ENCODE results near the gene MBOAT1. TPM values are rescaled to one million over a fixed set of nuclear protein-coding genes. Genes with fewer than 3 reads are reported as not detected.
A peak's percentile ranks its signal among the peaks of the same experiment; 100 is the strongest.

Gene MBOAT1
- total RNA-seq, 4 donors from 2014 or later = 9.6 to 24.3 (median 12.6) TPM

DNA sequence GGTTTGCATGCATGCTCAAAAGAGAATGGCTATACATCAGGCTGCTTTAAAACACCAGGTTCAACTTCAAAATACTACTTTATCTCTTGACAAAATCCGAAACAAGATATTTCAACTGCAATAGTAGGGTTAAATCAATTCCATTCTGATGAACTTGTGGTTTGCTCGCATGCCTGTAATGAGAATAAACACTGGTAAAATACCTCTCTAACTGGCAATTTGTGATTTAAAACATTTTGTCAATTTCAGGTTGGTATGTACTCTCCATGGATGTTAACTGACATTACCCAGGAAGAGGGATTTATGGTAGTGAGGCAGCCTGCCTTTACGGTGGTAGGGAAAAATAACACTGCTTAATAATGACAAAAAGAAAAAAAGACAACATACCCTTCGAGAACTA lies 74.4 kb downstream of the MBOAT1 start:
- DNase-seq = no peak
- Histone ChIP-seq H3K4me3 (replicated peaks in 1 of 3) (no peak overlapping the region), H3K27ac (no peak overlapping the region), H3K36me3 (no peaks in the 10 kb centered on the region), H3K27me3 (no peaks in the 10 kb centered on the region), H3K4me1 (peaks cover 0 to 8% of the 10 kb centered on the region in 2 donors), H3K9me3 (no peaks in the 10 kb centered on the region)
- intact Hi-C loops (cut with DNase I) = no loop called here
- 89 to 95% methylated on average over 4 of the region's 4 CpGs for WGBS, 2 donors
- no peak for TF ChIP-seq POLR2A (IDR thresholded peaks at IDR 0.05)
- TF ChIP-seq, protein P1, sequence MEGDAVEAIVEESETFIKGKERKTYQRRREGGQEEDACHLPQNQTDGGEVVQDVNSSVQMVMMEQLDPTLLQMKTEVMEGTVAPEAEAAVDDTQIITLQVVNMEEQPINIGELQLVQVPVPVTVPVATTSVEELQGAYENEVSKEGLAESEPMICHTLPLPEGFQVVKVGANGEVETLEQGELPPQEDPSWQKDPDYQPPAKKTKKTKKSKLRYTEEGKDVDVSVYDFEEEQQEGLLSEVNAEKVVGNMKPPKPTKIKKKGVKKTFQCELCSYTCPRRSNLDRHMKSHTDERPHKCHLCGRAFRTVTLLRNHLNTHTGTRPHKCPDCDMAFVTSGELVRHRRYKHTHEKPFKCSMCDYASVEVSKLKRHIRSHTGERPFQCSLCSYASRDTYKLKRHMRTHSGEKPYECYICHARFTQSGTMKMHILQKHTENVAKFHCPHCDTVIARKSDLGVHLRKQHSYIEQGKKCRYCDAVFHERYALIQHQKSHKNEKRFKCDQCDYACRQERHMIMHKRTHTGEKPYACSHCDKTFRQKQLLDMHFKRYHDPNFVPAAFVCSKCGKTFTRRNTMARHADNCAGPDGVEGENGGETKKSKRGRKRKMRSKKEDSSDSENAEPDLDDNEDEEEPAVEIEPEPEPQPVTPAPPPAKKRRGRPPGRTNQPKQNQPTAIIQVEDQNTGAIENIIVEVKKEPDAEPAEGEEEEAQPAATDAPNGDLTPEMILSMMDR (IDR thresholded peaks at IDR 0.05) = no peak

DNA sequence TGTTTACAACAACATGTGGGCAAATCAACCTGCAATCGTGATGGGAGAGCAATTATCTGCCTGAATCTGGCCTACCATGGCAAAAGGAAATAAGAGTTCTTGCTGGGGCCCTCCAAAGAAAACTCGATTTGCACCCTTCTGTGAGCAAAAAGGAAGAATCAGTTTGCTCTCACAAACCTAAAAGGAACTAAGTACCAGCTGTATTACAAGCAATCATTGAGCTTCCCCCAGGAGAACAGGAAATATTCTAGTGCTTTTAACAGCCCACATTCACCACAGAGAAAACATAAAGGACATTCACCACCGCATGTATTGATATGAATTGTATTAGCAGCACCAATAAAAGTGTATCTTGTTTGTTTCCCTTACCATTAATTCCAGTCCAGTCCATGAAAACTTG lies 75.0 kb downstream of the MBOAT1 start:
- DNase-seq = no peak
- Histone ChIP-seq H3K9me3 (no peaks in the 10 kb centered on the region), H3K4me3 (replicated peaks in 1 of 3) (no peak overlapping the region), H3K4me1 (peaks cover 0 to 8% of the 10 kb centered on the region in 2 donors), H3K27me3 (no peaks in the 10 kb centered on the region), H3K36me3 (no peaks in the 10 kb centered on the region), H3K27ac (no peak overlapping the region)
- WGBS, 2 donors = 89 to 91% methylated on average over 3 of the region's 3 CpGs
- no peak for TF ChIP-seq POLR2A (IDR thresholded peaks at IDR 0.05)
- TF ChIP-seq, protein P1 (IDR thresholded peaks at IDR 0.05) = no peak
- intact Hi-C loops (cut with DNase I) = no loop called here

DNA sequence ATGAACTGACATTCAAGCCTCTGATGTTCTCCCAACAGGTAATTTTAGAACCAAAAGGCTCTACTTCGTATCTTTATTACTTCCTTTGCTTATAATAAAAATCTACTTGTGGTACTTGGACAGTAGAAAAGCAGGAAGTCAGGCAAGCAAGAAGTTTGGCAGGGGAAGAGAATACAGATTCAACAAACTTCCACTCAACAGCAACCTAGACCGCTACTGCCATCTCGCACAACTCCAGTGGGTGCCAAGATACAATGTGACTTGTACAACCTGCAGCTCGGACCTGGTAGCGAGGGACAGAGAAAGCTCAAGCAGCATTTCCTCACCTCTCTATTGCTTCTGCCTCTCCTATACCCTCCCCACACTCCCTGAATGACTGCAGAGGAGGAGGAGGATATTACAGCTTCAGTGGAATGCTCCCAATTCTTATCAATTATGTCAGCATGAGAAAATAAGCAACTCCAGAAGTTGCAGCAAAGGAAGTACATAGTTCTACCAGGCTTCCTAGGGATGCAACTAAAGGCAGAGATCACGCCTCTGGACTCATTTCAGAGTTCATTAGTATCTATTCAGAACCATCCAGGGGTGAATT lies 76.5 kb downstream of the MBOAT1 start:
- Histone ChIP-seq H3K27me3 (no peaks in the 10 kb centered on the region), H3K27ac (peak overlapping the region in 1 of 3 donors; percentile 41), H3K4me1 (peaks cover 0 to 8% of the 10 kb centered on the region in 2 donors), H3K4me3 (replicated peaks in 1 of 3) (no peak overlapping the region), H3K9me3 (no peaks in the 10 kb centered on the region), H3K36me3 (no peaks in the 10 kb centered on the region)
- peak; percentile 61 to 73 for DNase-seq
- TF ChIP-seq, protein P1 (IDR thresholded peaks at IDR 0.05) = no peak
- TF ChIP-seq POLR2A (IDR thresholded peaks at IDR 0.05) = no peak
- intact Hi-C loops (cut with DNase I) = no loop called here
- WGBS, 2 donors = 31 to 39% methylated on average over 6 of the region's 6 CpGs

DNA sequence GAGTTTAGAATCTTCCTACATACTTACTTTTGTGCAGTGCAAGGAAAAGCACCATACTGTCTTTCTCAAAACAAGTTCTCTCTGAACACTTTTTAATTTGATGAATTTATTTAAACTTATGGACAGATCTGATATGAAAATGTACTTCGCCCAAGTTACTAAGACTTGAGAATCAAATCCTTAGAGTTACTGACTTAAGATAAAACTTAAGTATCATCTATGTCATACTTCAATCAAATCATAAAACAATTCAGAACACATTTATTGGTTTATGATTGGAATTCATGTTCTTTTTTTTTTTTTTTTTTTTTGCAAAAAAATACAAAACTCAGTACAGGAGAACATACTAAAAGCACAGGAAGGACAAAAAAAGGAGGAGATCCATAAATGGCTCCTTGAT lies 77.7 kb downstream of the MBOAT1 start:
- Histone ChIP-seq H3K27ac (no peak overlapping the region), H3K27me3 (no peaks in the 10 kb centered on the region), H3K4me1 (peaks cover 0 to 8% of the 10 kb centered on the region in 2 donors), H3K9me3 (no peaks in the 10 kb centered on the region), H3K36me3 (no peaks in the 10 kb centered on the region), H3K4me3 (replicated peaks in 1 of 3) (no peak overlapping the region)
- DNase-seq = no peak
- WGBS, 2 donors = 95 to 97% methylated on average over 1 of the region's 1 CpG
- intact Hi-C loops (cut with DNase I) = no loop called here
- TF ChIP-seq POLR2A (IDR thresholded peaks at IDR 0.05) = no peak
- TF ChIP-seq, protein P1 (IDR thresholded peaks at IDR 0.05) = no peak

DNA sequence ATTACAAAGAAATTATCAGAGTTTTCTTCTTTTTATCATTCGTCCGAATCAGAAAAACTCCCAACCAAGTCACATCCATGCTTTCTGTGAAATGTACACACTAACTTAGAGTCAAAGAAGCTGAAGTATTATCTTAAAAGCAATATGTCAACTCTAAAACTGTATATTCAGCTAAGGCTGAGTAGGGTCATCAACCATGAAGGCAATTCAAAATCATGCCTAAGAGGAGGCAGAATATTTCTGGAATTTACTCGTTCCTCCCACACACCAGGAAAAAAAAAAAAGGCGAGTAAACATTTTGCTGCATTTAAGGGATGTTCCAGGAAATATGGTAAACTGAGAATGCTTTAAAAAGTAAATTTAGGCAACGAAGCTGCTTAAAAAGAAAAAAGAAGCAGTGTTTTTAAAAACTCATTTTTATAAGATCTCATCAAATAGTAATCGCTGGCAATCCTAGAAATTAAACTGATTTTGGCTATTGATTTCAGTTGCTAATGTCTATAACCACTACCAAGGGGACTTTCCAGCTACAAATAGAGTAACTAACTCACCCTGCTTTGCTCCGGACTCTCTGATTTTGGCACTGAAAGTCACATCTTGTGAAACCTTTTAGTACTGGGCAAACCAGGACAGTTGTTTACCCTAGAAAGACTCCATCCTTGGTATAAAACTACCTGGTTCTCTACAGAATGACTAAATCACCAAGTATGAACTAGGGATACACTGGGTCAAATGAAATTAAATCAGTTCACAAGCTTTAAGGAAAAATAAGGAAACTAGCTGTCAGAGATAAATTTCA lies 82.8 kb downstream of the MBOAT1 start:
- intact Hi-C loops (cut with DNase I) = loop anchor here (5.0 kb wide), 1 partner anchor 37 kb away; no protein-coding TSS in a partner anchor
- Histone ChIP-seq H3K4me3 (replicated peaks in 1 of 3) (no peak overlapping the region), H3K36me3 (no peaks in the 10 kb centered on the region), H3K27ac (peak overlapping the region in 2 of 3 donors; percentile 18 to 45), H3K27me3 (no peaks in the 10 kb centered on the region), H3K9me3 (no peaks in the 10 kb centered on the region), H3K4me1 (peaks cover 7 to 30% of the 10 kb centered on the region in 2 donors)
- TF ChIP-seq, protein P1 (IDR thresholded peaks at IDR 0.05) = no peak
- TF ChIP-seq POLR2A (IDR thresholded peaks at IDR 0.05) = no peak
- WGBS, 2 donors = 77 to 85% methylated on average over 7 of the region's 7 CpGs
- DNase-seq = no peak
